Right ventricle myocardium inferior (tissue), 1 donor: ENCODE results near the gene OXT. TPM values are rescaled to one million over a fixed set of nuclear protein-coding genes. Genes with fewer than 3 reads are reported as not detected.

Experiments used
- total RNA-seq: library from RNA; stranded (reverse); fragmentation: NEBNext Ultra II Directional; extraction: Animal tissue kit (Norgen Biotek cat#: 25700); gene quantifications from one replicate; pipeline ENCODE4 v1.2.1, GENCODE V29; 2021
- donor health status: DM: no; HTN: yes; CAD: no; lungs with severe emphysema.

OXT gene
- total RNA-seq, 1 donor from 2014 or later = 0.54 TPM

Other genes with a start within 250 kb of the OXT start
- 10.7 TPM for gene PCED1A, start 231.0 kb upstream of the OXT start, total RNA-seq
- 18.0 TPM for gene VPS16, start 230.9 kb upstream of the OXT start, total RNA-seq
- 26.5 TPM for gene PTPRA, start 198.1 kb upstream of the OXT start, total RNA-seq
- gene GNRH2, start 28.0 kb upstream of the OXT start, total RNA-seq = not detected
- 52.2 TPM for gene MRPS26, start 25.6 kb upstream of the OXT start, total RNA-seq
- 0.84 TPM for gene AVP, start 13.1 kb downstream of the OXT start, total RNA-seq
- gene FASTKD5, start 88.2 kb downstream of the OXT start, total RNA-seq = 27.9 TPM
- 2.4 TPM for gene UBOX5, start 88.2 kb downstream of the OXT start, total RNA-seq
- 19.6 TPM for gene LZTS3, start 101.9 kb downstream of the OXT start, total RNA-seq
- 36.5 TPM for gene DDRGK1, start 133.1 kb downstream of the OXT start, total RNA-seq
- gene ITPA, start 137.9 kb downstream of the OXT start, total RNA-seq = 21.4 TPM
- 0.14 TPM for gene SLC4A11, start 167.6 kb downstream of the OXT start, total RNA-seq